Colonic mucosa (tissue), 4 donors: ENCODE measurements around the gene AKT2. TPM values are rescaled to one million over a fixed set of nuclear protein-coding genes. Genes with fewer than 3 reads are reported as not detected.
A peak's percentile ranks its signal among the peaks of the same experiment; 100 is the strongest.

Experiments used
- DNase-seq: peaks from one replicate; pipeline ENCODE4 v3.0.0-alpha.2; 2020
- H3K27ac ChIP-seq: fragments of 200-600 bp; one replicate; pipeline ENCODE4 v1.8.0; 2021
- H3K27me3 ChIP-seq: fragments of 200-600 bp; one replicate; pipeline ENCODE4 v1.8.0; 2021
- H3K36me3 ChIP-seq: fragments of 200-600 bp; one replicate; pipeline ENCODE4 v1.8.0; 2021
- H3K4me1 ChIP-seq: fragments of 200-600 bp; one replicate; pipeline ENCODE4 v1.8.0; 2021; ENCODE audit warnings: mild to moderate bottlenecking
- H3K4me3 ChIP-seq: fragments of 200-600 bp; one replicate; pipeline ENCODE4 v1.8.0; 2021
- H3K9ac ChIP-seq, 2 donors: one replicate each; pipeline ENCODE4 v1.7.0; 2013; ENCODE audit warnings: control low read depth in 2 of 2, low read depth in 2 of 2, low read length in 2 of 2
- H3K9me3 ChIP-seq: fragments of 200-600 bp; one replicate; pipeline ENCODE4 v1.8.0; 2021
- intact Hi-C: fragments of 100-400 bp; cut with DNase I; formaldehyde crosslinking; loops from one replicate; pipeline ENCODE4 v1.14.1; 2022
- microRNA-seq: library from miRNA; unstranded; fragments of <30 nt; microRNA quantifications from one replicate; pipeline ENCODE4, GENCODE V29; 2019
- total RNA-seq, 2 donors: library from RNA; stranded (reverse); fragmentation: NEBNext Ultra II Directional in 1 of 2; extraction: Animal tissue kit (Norgen Biotek cat#: 25700) in 1 of 2; gene quantifications; one replicate each; pipeline ENCODE4 v1.2.1, GENCODE V29; 2021
- TF ChIP-seq, protein P1 (sequence below): fragments of 200-600 bp; IDR thresholded peaks from one replicate; pipeline ENCODE4 v1.8.0; 2022; ENCODE audit warnings: antibody characterized with exemption, mild to moderate bottlenecking
- donor health status: healthy.
- donor health status: DM: no; HTN: no; CAD: no.
- donor health status: DM: no; HTN: no; CAD: no.

The AKT2 gene
- total RNA-seq, 2 donors from 2014 or later = 95.4 to 119 TPM

DNA sequence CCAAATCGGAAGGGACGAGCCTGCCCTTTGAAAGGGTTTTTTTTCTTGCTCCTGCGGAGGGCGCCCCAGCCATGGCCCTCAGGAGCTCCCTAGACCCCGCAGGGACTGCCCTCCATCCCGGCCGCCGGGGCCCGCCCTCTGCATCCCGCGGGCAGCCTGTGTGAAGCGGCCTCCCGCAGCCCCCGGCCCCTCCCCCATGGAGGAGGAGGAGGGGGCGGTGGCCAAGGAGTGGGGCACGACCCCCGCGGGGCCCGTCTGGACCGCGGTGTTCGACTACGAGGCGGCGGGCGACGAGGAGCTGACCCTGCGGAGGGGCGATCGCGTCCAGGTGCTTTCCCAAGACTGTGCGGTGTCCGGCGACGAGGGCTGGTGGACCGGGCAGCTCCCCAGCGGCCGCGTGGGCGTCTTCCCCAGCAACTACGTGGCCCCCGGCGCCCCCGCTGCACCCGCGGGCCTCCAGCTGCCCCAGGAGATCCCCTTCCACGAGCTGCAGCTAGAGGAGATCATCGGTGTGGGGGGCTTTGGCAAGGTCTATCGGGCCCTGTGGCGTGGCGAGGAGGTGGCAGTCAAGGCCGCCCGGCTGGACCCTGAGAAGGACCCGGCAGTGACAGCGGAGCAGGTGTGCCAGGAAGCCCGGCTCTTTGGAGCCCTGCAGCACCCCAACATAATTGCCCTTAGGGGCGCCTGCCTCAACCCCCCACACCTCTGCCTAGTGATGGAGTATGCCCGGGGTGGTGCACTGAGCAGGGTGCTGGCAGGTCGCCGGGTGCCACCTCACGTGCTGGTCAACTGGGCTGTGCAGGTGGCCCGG, 93.1 kb downstream of the AKT2 start:
- Histone ChIP-seq H3K36me3 (no peaks in the 10 kb centered on the region), H3K9ac (peak overlapping the region in 1 of 2 donors; percentile 72), H3K9me3 (no peaks in the 10 kb centered on the region), H3K27me3 (no peaks in the 10 kb centered on the region), H3K4me1 (peaks cover 4% of the 10 kb centered on the region), H3K4me3 (peak overlapping the region; percentile 69), H3K27ac (no peak overlapping the region)
- DNase-seq = peak; percentile 23
- intact Hi-C loops = no loop called here
- TF ChIP-seq, protein P1, sequence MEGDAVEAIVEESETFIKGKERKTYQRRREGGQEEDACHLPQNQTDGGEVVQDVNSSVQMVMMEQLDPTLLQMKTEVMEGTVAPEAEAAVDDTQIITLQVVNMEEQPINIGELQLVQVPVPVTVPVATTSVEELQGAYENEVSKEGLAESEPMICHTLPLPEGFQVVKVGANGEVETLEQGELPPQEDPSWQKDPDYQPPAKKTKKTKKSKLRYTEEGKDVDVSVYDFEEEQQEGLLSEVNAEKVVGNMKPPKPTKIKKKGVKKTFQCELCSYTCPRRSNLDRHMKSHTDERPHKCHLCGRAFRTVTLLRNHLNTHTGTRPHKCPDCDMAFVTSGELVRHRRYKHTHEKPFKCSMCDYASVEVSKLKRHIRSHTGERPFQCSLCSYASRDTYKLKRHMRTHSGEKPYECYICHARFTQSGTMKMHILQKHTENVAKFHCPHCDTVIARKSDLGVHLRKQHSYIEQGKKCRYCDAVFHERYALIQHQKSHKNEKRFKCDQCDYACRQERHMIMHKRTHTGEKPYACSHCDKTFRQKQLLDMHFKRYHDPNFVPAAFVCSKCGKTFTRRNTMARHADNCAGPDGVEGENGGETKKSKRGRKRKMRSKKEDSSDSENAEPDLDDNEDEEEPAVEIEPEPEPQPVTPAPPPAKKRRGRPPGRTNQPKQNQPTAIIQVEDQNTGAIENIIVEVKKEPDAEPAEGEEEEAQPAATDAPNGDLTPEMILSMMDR = no peak

DNA sequence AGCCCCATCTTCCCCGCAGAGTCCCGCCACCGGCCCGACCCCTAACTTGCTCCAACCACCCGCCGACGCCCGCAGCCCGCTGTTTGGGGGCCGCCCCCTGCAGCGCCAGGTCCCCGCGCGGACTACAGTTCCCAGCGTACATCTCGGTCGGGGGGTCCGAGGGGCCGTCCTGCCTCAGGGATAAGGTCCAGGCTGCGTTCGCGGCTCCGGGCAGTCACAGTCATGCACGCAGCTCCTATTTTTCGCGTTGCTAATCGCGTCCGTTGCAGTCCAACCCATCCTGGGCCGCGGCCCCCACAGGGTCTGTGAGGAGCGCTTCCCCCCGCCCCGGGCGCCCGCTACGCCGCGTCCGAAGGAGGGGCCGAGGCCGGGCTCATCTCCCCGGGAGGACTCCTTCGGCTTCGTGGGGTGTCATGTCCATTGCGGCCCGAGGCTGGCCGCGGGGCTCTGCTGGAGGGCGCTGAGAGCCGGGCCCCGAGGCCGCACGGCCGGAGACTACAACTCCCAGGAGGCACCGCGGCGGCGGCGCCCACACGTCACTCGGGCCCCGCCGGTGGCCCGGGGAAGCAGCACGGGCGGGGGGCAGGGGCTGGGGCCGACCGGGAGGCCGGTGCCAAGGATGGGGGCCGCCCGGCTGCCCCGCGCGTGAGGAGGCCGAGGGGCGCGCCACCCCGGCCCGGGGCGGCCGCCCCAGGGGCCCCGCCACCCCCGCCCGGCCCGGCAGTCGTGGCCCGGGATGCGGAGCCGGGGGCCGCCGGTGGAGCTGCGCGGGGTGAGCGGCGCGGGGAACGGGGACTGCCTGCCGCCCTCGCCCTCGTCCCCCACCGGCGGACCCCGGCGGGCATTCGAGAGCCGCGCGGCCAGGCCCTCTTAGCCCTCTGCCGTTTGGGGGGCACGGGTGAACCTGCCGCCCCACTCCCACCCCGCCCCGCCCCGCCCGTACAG, 94.0 kb downstream of the AKT2 start, which contains the start of gene MAP3K10:
MAP3K10 (plus strand) TSS at position 536 of the 945 bp plus-strand sequence. CDS start 606 bp downstream, outside the sequence.
- Histone ChIP-seq H3K9ac (peak within 1 kb of the TSS; percentile 63 to 87), H3K36me3 (no peaks in the 10 kb centered on the region), H3K27me3 (no peaks in the 10 kb centered on the region), H3K4me1 (peaks cover 4% of the 10 kb centered on the region), H3K4me3 (peak within 1 kb of the TSS; percentile 69), H3K9me3 (no peaks in the 10 kb centered on the region), H3K27ac (peak within 1 kb of the TSS; percentile 85)
- TF ChIP-seq, protein P1 = no peak
- intact Hi-C loops = no loop called here
- peak; percentile 75 for DNase-seq

DNA sequence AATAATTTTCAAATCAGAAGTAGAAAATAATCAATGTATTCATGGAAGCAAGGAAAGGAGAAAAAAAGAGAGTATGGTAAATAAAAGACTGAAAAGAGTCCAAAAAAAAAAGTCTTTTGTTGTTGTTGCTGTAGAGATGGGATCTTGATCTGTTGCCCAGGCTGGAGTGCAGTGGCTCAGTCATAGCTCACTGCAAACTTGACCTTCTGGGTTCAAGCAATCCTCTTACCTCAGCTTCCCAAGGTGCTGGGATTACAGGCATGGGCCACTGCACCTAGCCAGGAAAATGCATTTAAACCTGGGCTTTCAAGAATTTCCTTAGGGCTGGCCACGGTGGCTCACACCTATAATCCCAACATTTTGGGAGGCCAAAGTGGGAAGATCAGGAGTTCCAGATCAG, 100.9 kb downstream of the AKT2 start:
- no peaks in the 10 kb centered on the region for H3K9me3 ChIP-seq
- no peak overlapping the region for H3K4me3 ChIP-seq
- H3K27ac ChIP-seq = no peak overlapping the region
- no peaks in the 10 kb centered on the region for H3K27me3 ChIP-seq
- H3K36me3 ChIP-seq = no peaks in the 10 kb centered on the region
- TF ChIP-seq, protein P1 = no peak
- no peaks in the 10 kb centered on the region for H3K4me1 ChIP-seq
- H3K9ac ChIP-seq = no peak overlapping the region
- intact Hi-C loops = no loop called here
- DNase-seq = no peak

Small RNAs within 50 kb of the gene (microRNA-seq; reads per million reads assigned to microRNA genes)
- 30.3 reads per million, percentile 35 among the genes with 10 or more reads in this experiment for gene MIR641

Other genes starting within 250 kb of the AKT2 start
- 10 to 100 TPM; 14.3 to 21.7 TPM for gene ZNF780B, start 229.1 kb downstream of the AKT2 start, total RNA-seq
- gene ZNF780A, start 194.4 kb downstream of the AKT2 start, total RNA-seq = 10 to 100 TPM; 13.1 to 13.4 TPM
- gene MAP3K10, start 93.9 kb downstream of the AKT2 start, total RNA-seq = 10 to 100 TPM in 1 of 2 donors, 1 to 10 TPM in 1; 9.1 to 10.9 TPM
- under 1 TPM; 0.30 to 0.69 TPM for gene TTC9B, start 67.0 kb downstream of the AKT2 start, total RNA-seq
- gene CCNP, start 58.7 kb downstream of the AKT2 start, total RNA-seq = under 1 TPM; 0.50 to 0.64 TPM
- 10 to 100 TPM in 1 of 2 donors, 1 to 10 TPM in 1; 9.2 to 14.9 TPM for gene C19orf47, start 63.1 kb upstream of the AKT2 start, total RNA-seq
- 100 to 1,000 TPM in 1 of 2 donors, 10 to 100 TPM in 1; 82.3 to 138 TPM for gene PLD3, start 63.4 kb upstream of the AKT2 start, total RNA-seq
- not detected for gene HIPK4, start 104.8 kb upstream of the AKT2 start, total RNA-seq
- gene PRX, start 128.0 kb upstream of the AKT2 start, total RNA-seq = 1 to 10 TPM; 1.4 to 1.7 TPM
- 10 to 100 TPM in 1 of 2 donors, 1 to 10 TPM in 1; 8.7 to 16.0 TPM for gene SERTAD1, start 140.6 kb upstream of the AKT2 start, total RNA-seq
- gene SERTAD3, start 159.0 kb upstream of the AKT2 start, total RNA-seq = 10 to 100 TPM; 26.5 to 36.0 TPM
- 10 to 100 TPM; 76.5 to 94.9 TPM for gene BLVRB, start 180.4 kb upstream of the AKT2 start, total RNA-seq
- gene SPTBN4, start 181.7 kb upstream of the AKT2 start, total RNA-seq = under 1 TPM; 0.29 to 0.74 TPM